Liver (tissue), 9 donors: ENCODE results near the gene VWA3A. TPM values are rescaled to one million over a fixed set of nuclear protein-coding genes. Genes with fewer than 3 reads are reported as not detected.

Experiments
- DNase-seq: peaks from one replicate; pipeline ENCODE4 v3.0.0-alpha.2; 2017; ENCODE audit warnings: low spot score
- H3K27ac ChIP-seq, 2 donors: one replicate each; pipeline ENCODE4 v1.7.0; 2013; ENCODE audit warnings: inconsistent platforms in 2 of 2, low read length in 2 of 2, control low read depth in 1 of 2, low read depth in 1 of 2, mild to moderate bottlenecking in 1 of 2
- H3K27me3 ChIP-seq, 4 donors: one replicate each; pipeline versions ENCODE4 v1.6.1 to v1.7.0; 2013; ENCODE audit warnings: low read length in 3 of 4, inconsistent platforms in 1 of 4, mild to moderate bottlenecking in 1 of 4, moderate library complexity in 1 of 4; ENCODE audit not compliant: control insufficient read depth in 4 of 4, insufficient read depth in 4 of 4
- H3K36me3 ChIP-seq, 4 donors: one replicate each; pipeline versions ENCODE4 v1.6.1 to v1.7.0; 2013; ENCODE audit warnings: low read length in 3 of 4, mild to moderate bottlenecking in 3 of 4, low read depth in 1 of 4, moderate library complexity in 1 of 4; ENCODE audit not compliant: control insufficient read depth in 4 of 4, insufficient read depth in 3 of 4
- H3K4me1 ChIP-seq, 4 donors: one replicate each; pipeline versions ENCODE4 v1.6.1 to v1.7.0; 2013; ENCODE audit warnings: low read length in 3 of 4, mild to moderate bottlenecking in 3 of 4, moderate library complexity in 1 of 4; ENCODE audit not compliant: control insufficient read depth in 4 of 4, insufficient read depth in 4 of 4
- H3K4me3 ChIP-seq, 3 donors: one replicate each; pipeline versions ENCODE4 v1.6.1 to v1.7.0; 2013; ENCODE audit warnings: low read length in 3 of 3, control low read depth in 1 of 3, low read depth in 1 of 3, mild to moderate bottlenecking in 1 of 3
- H3K9ac ChIP-seq, 2 donors: one replicate each; pipeline ENCODE4 v1.7.0; 2013; ENCODE audit warnings: low read length in 2 of 2, mild to moderate bottlenecking in 2 of 2, moderate library complexity in 2 of 2, control low read depth in 1 of 2, low read depth in 1 of 2
- H3K9me3 ChIP-seq, 4 donors: one replicate each; pipeline versions ENCODE4 v1.6.1 to v1.7.0; 2013; ENCODE audit warnings: low read length in 3 of 4; ENCODE audit not compliant: control insufficient read depth in 4 of 4
- CTCF ChIP-seq: fragments of 150-350 bp; IDR thresholded peaks from 2 replicates; pipeline ENCODE4 v1.5.1; 2017; ENCODE audit warnings: improper control_type of control experiment, low read depth, low read length; ENCODE audit not compliant: missing input control
- EGR1 ChIP-seq, 2 donors: IDR thresholded peaks; 2 replicates each; pipeline ENCODE4 v1.6.1; 2016 to 2018; ENCODE audit warnings: antibody characterized with exemption in 2 of 2, low read depth in 2 of 2
- FOXA1 ChIP-seq: IDR thresholded peaks from 2 replicates; pipeline ENCODE4 v1.6.1; 2016; ENCODE audit warnings: antibody characterized with exemption
- FOXA2 ChIP-seq: IDR thresholded peaks from 2 replicates; pipeline ENCODE4 v1.6.1; 2016; ENCODE audit warnings: antibody characterized with exemption
- GABPA ChIP-seq, 2 donors: IDR thresholded peaks in 1 of 2; conservative IDR thresholded peaks in 1 of 2; 2 replicates each; pipeline ENCODE4 v1.6.1; 2016; ENCODE audit warnings: antibody characterized with exemption in 2 of 2, mild to moderate bottlenecking in 1 of 2, moderate library complexity in 1 of 2
- HNF4A ChIP-seq, 2 donors: conservative IDR thresholded peaks; 2 replicates each; pipeline ENCODE4 v1.6.1; 2016; ENCODE audit warnings: antibody characterized with exemption in 2 of 2, mild to moderate bottlenecking in 2 of 2
- HNF4G ChIP-seq: IDR thresholded peaks from 2 replicates; pipeline ENCODE4 v1.6.1; 2016; ENCODE audit warnings: antibody characterized with exemption
- JUND ChIP-seq, 2 donors: IDR thresholded peaks; 2 replicates each; pipeline ENCODE4 v1.6.1; 2016; ENCODE audit warnings: antibody characterized with exemption in 2 of 2
- MAX ChIP-seq: IDR thresholded peaks from 2 replicates; pipeline ENCODE4 v1.6.1; 2016; ENCODE audit warnings: antibody characterized with exemption
- NR2F2 ChIP-seq: IDR thresholded peaks from 2 replicates; pipeline ENCODE4 v1.6.1; 2016; ENCODE audit warnings: antibody characterized with exemption
- RAD21 ChIP-seq, 2 donors: IDR thresholded peaks; 2 replicates each; pipeline ENCODE4 v1.6.1; 2016; ENCODE audit warnings: antibody characterized with exemption in 2 of 2, mild to moderate bottlenecking in 2 of 2
- RXRA ChIP-seq, 2 donors: IDR thresholded peaks; 2 replicates each; pipeline ENCODE4 v1.6.1; 2017 to 2018; ENCODE audit warnings: antibody characterized with exemption in 2 of 2, mild to moderate bottlenecking in 1 of 2
- SP1 ChIP-seq: IDR thresholded peaks from 2 replicates; pipeline ENCODE4 v1.6.1; 2018; ENCODE audit warnings: antibody characterized with exemption, mild to moderate bottlenecking
- TAF1 ChIP-seq: conservative IDR thresholded peaks from 2 replicates; pipeline ENCODE4 v1.6.1; 2016; ENCODE audit warnings: antibody characterized with exemption, mild to moderate bottlenecking
- YY1 ChIP-seq: IDR thresholded peaks from 2 replicates; pipeline ENCODE4 v1.6.1; 2016; ENCODE audit warnings: antibody characterized with exemption, mild to moderate bottlenecking
- WGBS: extraction: QIAGEN DNeasy Blood & Tissue Kit; methylation state at CpG from one replicate; pipeline ENCODE4 v1.1.7; 2013; 5-methylcytosine and 5-hydroxymethylcytosine counted together
- polyA plus RNA-seq, 2 donors: library from polyadenylated mRNA; stranded (reverse) in 1 of 2; unstranded in 1 of 2; fragments of 200-250 nt in 1 of 2; fragments of >200 nt in 1 of 2; fragmentation: Nextera tagmentation in 1 of 2; extraction: Ambion mirVana in 1 of 2; gene quantifications; one replicate each; pipeline versions ENCODE4 v1.2.1 to v1.2.3, GENCODE V29; 2013 to 2015
- total RNA-seq, 2 donors: library from RNA; depleted of rRNA; stranded (reverse); fragments of >200 nt; gene quantifications; one replicate each; pipeline ENCODE4 v1.2.3, GENCODE V29; 2014
- TF ChIP-seq, protein P1 (sequence below): IDR thresholded peaks from 2 replicates; pipeline ENCODE4 v1.6.1; 2016; ENCODE audit warnings: antibody characterized with exemption, mild to moderate bottlenecking
- TF ChIP-seq, protein P2 (sequence below): IDR thresholded peaks from 2 replicates; pipeline ENCODE4 v1.6.1; 2016; ENCODE audit warnings: antibody characterized with exemption
- TF ChIP-seq, protein P3 (sequence below): IDR thresholded peaks from 2 replicates; pipeline ENCODE4 v1.6.1; 2016; ENCODE audit warnings: antibody characterized with exemption
- donor health status: healthy.
- donor health status: healthy.
- donor health status: healthy.
- donor health status: healthy.
- donor health status: healthy.

The VWA3A gene
- total and polyA plus RNA-seq, 4 donors, result 0.05 to 0.17 TPM; not detected in 2

GRCh38 chr16:22053921-22054341 lies 38.4 kb upstream of the VWA3A start:
- Histone ChIP-seq H3K4me3 (no peak overlapping the region), H3K4me1 (no peaks in the 10 kb centered on the region), H3K27ac (no peak overlapping the region), H3K9me3 (no peaks in the 10 kb centered on the region), H3K9ac (no peak overlapping the region), H3K27me3 (no peaks in the 10 kb centered on the region), H3K36me3 (no peaks in the 10 kb centered on the region)
- WGBS, result 96% methylated on average over 4 of the region's 4 CpGs
- no peak for DNase-seq
- no peak for TF ChIP-seq RAD21 (IDR thresholded peaks at IDR 0.05)
- TF ChIP-seq GABPA (IDR thresholded peaks at IDR 0.05 in 1 of 2, conservative IDR thresholded peaks at IDR 0.05 in 1 of 2), result no peak
- no peak for TF ChIP-seq RXRA (IDR thresholded peaks at IDR 0.05)
- no peak for TF ChIP-seq MAX
- no peak for TF ChIP-seq YY1
- TF ChIP-seq FOXA2, result no peak

- Histone ChIP-seq H3K9me3 (no peaks in the 10 kb centered on the region), H3K27ac (no peak overlapping the region), H3K4me3 (no peak overlapping the region), H3K9ac (no peak overlapping the region), H3K36me3 (no peaks in the 10 kb centered on the region), H3K27me3 (no peaks in the 10 kb centered on the region), H3K4me1 (no peaks in the 10 kb centered on the region)
- 82% methylated on average over 5 of the region's 5 CpGs for WGBS
- no peak for DNase-seq
- TF ChIP-seq GABPA (IDR thresholded peaks at IDR 0.05 in 1 of 2, conservative IDR thresholded peaks at IDR 0.05 in 1 of 2), result no peak
- no peak for TF ChIP-seq SP1
- TF ChIP-seq, protein P1, sequence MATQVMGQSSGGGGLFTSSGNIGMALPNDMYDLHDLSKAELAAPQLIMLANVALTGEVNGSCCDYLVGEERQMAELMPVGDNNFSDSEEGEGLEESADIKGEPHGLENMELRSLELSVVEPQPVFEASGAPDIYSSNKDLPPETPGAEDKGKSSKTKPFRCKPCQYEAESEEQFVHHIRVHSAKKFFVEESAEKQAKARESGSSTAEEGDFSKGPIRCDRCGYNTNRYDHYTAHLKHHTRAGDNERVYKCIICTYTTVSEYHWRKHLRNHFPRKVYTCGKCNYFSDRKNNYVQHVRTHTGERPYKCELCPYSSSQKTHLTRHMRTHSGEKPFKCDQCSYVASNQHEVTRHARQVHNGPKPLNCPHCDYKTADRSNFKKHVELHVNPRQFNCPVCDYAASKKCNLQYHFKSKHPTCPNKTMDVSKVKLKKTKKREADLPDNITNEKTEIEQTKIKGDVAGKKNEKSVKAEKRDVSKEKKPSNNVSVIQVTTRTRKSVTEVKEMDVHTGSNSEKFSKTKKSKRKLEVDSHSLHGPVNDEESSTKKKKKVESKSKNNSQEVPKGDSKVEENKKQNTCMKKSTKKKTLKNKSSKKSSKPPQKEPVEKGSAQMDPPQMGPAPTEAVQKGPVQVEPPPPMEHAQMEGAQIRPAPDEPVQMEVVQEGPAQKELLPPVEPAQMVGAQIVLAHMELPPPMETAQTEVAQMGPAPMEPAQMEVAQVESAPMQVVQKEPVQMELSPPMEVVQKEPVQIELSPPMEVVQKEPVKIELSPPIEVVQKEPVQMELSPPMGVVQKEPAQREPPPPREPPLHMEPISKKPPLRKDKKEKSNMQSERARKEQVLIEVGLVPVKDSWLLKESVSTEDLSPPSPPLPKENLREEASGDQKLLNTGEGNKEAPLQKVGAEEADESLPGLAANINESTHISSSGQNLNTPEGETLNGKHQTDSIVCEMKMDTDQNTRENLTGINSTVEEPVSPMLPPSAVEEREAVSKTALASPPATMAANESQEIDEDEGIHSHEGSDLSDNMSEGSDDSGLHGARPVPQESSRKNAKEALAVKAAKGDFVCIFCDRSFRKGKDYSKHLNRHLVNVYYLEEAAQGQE, result no peak
- TF ChIP-seq, protein P2, sequence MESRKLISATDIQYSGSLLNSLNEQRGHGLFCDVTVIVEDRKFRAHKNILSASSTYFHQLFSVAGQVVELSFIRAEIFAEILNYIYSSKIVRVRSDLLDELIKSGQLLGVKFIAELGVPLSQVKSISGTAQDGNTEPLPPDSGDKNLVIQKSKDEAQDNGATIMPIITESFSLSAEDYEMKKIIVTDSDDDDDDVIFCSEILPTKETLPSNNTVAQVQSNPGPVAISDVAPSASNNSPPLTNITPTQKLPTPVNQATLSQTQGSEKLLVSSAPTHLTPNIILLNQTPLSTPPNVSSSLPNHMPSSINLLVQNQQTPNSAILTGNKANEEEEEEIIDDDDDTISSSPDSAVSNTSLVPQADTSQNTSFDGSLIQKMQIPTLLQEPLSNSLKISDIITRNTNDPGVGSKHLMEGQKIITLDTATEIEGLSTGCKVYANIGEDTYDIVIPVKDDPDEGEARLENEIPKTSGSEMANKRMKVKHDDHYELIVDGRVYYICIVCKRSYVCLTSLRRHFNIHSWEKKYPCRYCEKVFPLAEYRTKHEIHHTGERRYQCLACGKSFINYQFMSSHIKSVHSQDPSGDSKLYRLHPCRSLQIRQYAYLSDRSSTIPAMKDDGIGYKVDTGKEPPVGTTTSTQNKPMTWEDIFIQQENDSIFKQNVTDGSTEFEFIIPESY, result no peak
- no peak for TF ChIP-seq HNF4G
- no peak for TF ChIP-seq JUND (IDR thresholded peaks at IDR 0.05)
- no peak for TF ChIP-seq RXRA (IDR thresholded peaks at IDR 0.05)
- TF ChIP-seq EGR1 (IDR thresholded peaks at IDR 0.05; ENCODE audit: low read depth in 2 of 2), result no peak
- no peak for TF ChIP-seq FOXA2
- no peak for TF ChIP-seq HNF4A (conservative IDR thresholded peaks at IDR 0.05)
- no peak for TF ChIP-seq NR2F2
- TF ChIP-seq FOXA1, result no peak
- TF ChIP-seq, protein P3, sequence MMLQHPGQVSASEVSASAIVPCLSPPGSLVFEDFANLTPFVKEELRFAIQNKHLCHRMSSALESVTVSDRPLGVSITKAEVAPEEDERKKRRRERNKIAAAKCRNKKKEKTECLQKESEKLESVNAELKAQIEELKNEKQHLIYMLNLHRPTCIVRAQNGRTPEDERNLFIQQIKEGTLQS, result no peak
- no peak for TF ChIP-seq RAD21 (IDR thresholded peaks at IDR 0.05)
- no peak for TF ChIP-seq MAX
- no peak for TF ChIP-seq TAF1
- no peak for TF ChIP-seq CTCF
Measured at GRCh38 chr16:22054847-22055590, 37.3 kb upstream of the VWA3A start.
